H1 (cell line): Measurements from ENCODE around the gene ASPG. TPM values are rescaled to one million over a fixed set of nuclear protein-coding genes. Genes with fewer than 3 reads are reported as not detected.

ENCODE experiments used
- CTCF ChIA-PET: fragments of 300-600 bp; sonication (Branson Sonifier 250); formaldehyde crosslinking; loops from one replicate; lab custom pipeline; 2021; ENCODE audit not compliant: partially characterized antibody; lab: Charles Lee
- POLR2A ChIA-PET: fragments of 300-600 bp; sonication (Branson Sonifier 250); formaldehyde crosslinking; loops from one replicate; lab custom pipeline; 2021; ENCODE audit warnings: inconsistent platforms; ENCODE audit not compliant: partially characterized antibody; lab: Charles Lee
- DNase-seq, 2 experiments: peaks; one replicate each; pipeline versions ENCODE4 v3.0.0 to v3.0.0-alpha.2; 2010 to 2022; ENCODE audit warnings: low spot score in 2 of 2, low read depth in 1 of 2, mixed read lengths in 1 of 2
- FAIRE-seq: peaks from 2 replicates; lab custom pipeline; 2011; peaks lifted over from hg19 to GRCh38; lab: Jason Lieb, UNC
- H2AFZ ChIP-seq: 2 replicates; pipeline ENCODE4 v1.8.1; 2012; ENCODE audit warnings: low read length, inconsistent platforms
- H2AK5ac ChIP-seq: 2 replicates; pipeline ENCODE4 v1.6.1; 2013; ENCODE audit warnings: low read depth, low read length
- H2BK120ac ChIP-seq: replicated peaks from 2 replicates; pipeline ENCODE3; 2013; ENCODE audit warnings: low read depth, low read length, inconsistent platforms
- H2BK12ac ChIP-seq: 2 replicates; pipeline ENCODE4 v1.6.1; 2013; ENCODE audit warnings: low read depth, low read length
- H2BK15ac ChIP-seq: 2 replicates; pipeline ENCODE4 v1.6.1; 2013; ENCODE audit warnings: low read length
- H2BK20ac ChIP-seq: 2 replicates; pipeline ENCODE4 v1.6.1; 2013; ENCODE audit warnings: low read length
- H2BK5ac ChIP-seq: 2 replicates; pipeline ENCODE4 v1.6.1; 2013; ENCODE audit warnings: low read depth, low read length
- H3K14ac ChIP-seq: 2 replicates; pipeline ENCODE4 v1.6.1; 2013; ENCODE audit warnings: inconsistent platforms; ENCODE audit not compliant: insufficient read length
- H3K18ac ChIP-seq: 2 replicates; pipeline ENCODE4 v1.6.1; 2013; ENCODE audit warnings: low read length; ENCODE audit errors: extremely low read depth
- H3K23ac ChIP-seq: 2 replicates; pipeline ENCODE4 v1.6.1; 2013; ENCODE audit warnings: inconsistent platforms; ENCODE audit not compliant: insufficient read length
- H3K23me2 ChIP-seq: 2 replicates; pipeline ENCODE4 v1.6.1; 2013; ENCODE audit warnings: low read depth, low read length
- H3K27ac ChIP-seq: 2 replicates; pipeline ENCODE4 v1.6.1; 2011; ENCODE audit warnings: low read depth, low read length, inconsistent platforms
- H3K27me3 ChIP-seq, 4 experiments: replicated peaks in 1 of 4; 1 replicate in 1 of 4; 2 replicates in 3 of 4; pipeline versions ENCODE4 v1.6.1 to v1.8.1; 2011 to 2013; ENCODE audit warnings: low read length in 3 of 4, mild to moderate bottlenecking in 3 of 4, inconsistent platforms in 2 of 4, mixed read lengths in 2 of 4, moderate library complexity in 1 of 4; ENCODE audit not compliant: control insufficient read depth in 3 of 4, insufficient read depth in 3 of 4; ENCODE audit errors: extremely low read depth in 1 of 4
- H3K36me3 ChIP-seq, 4 experiments: 2 replicates each; pipeline versions ENCODE4 v1.6.1 to v1.8.1; 2011 to 2013; ENCODE audit warnings: mild to moderate bottlenecking in 4 of 4, low read length in 3 of 4, moderate library complexity in 2 of 4, control low read depth in 1 of 4, inconsistent platforms in 1 of 4; ENCODE audit not compliant: insufficient read depth in 4 of 4, control insufficient read depth in 2 of 4
- H3K4ac ChIP-seq: replicated peaks from 2 replicates; pipeline ENCODE3; 2013; ENCODE audit warnings: low read length, low read depth, mixed read lengths, inconsistent platforms; ENCODE audit not compliant: insufficient read length
- H3K4me1 ChIP-seq, 4 experiments: replicated peaks in 1 of 4; 1 replicate in 1 of 4; 2 replicates in 3 of 4; pipeline versions ENCODE4 v1.6.1 to v1.8.1; 2011 to 2013; ENCODE audit warnings: low read length in 3 of 4, inconsistent platforms in 2 of 4, mixed read lengths in 1 of 4; ENCODE audit not compliant: insufficient read depth in 4 of 4, control insufficient read depth in 3 of 4
- H3K4me2 ChIP-seq, 2 experiments: 2 replicates each; pipeline versions ENCODE4 v1.6.1 to v1.8.1; 2011 to 2013; ENCODE audit warnings: low read depth in 2 of 2, low read length in 2 of 2, control low read depth in 1 of 2, inconsistent platforms in 1 of 2, mild to moderate bottlenecking in 1 of 2; ENCODE audit not compliant: insufficient read depth in 1 of 2
- H3K4me3 ChIP-seq, 4 experiments: fragments of 200-600, 300-600 bp in 1 of 4; sonication (generic), shearing (Covaris generic), sonication (Bioruptor Twin) in 1 of 4; 2 replicates each; pipeline versions ENCODE4 v1.5.1 to v1.8.1; 2011 to 2016; ENCODE audit warnings: low read length in 4 of 4, low read depth in 3 of 4, control low read depth in 2 of 4, inconsistent platforms in 2 of 4, mild to moderate bottlenecking in 2 of 4, mixed read lengths in 1 of 4, moderate library complexity in 1 of 4; ENCODE audit not compliant: insufficient read depth in 2 of 4; ENCODE audit errors: extremely low read depth in 1 of 4
- H3K56ac ChIP-seq: replicated peaks from 2 replicates; pipeline ENCODE3; 2013; ENCODE audit warnings: low read depth, mild to moderate bottlenecking, mixed read lengths, low read length, inconsistent platforms; ENCODE audit not compliant: insufficient read length
- H3K79me1 ChIP-seq: 2 replicates; pipeline ENCODE4 v1.6.1; 2013; ENCODE audit warnings: low read depth, low read length, control low read depth
- H3K79me2 ChIP-seq, 2 experiments: 2 replicates each; pipeline versions ENCODE4 v1.6.1 to v1.8.1; 2012 to 2013; ENCODE audit warnings: low read length in 2 of 2, mild to moderate bottlenecking in 2 of 2, inconsistent platforms in 1 of 2; ENCODE audit not compliant: insufficient read depth in 2 of 2, control insufficient read depth in 1 of 2
- H3K9ac ChIP-seq, 4 experiments: replicated peaks in 1 of 4; 1 replicate in 1 of 4; 2 replicates in 3 of 4; pipeline versions ENCODE4 v1.6.1 to v1.8.1; 2011 to 2013; ENCODE audit warnings: low read depth in 3 of 4, low read length in 3 of 4, control low read depth in 2 of 4, mild to moderate bottlenecking in 2 of 4, moderate library complexity in 2 of 4, inconsistent platforms in 1 of 4; ENCODE audit errors: extremely low read depth in 1 of 4
- H3K9me3 ChIP-seq, 2 experiments: 2 replicates each; pipeline versions ENCODE4 v1.6.1 to v1.8.1; 2012 to 2013; ENCODE audit warnings: mild to moderate bottlenecking in 2 of 2, moderate library complexity in 2 of 2, control low read depth in 1 of 2, inconsistent platforms in 1 of 2, low read depth in 1 of 2, low read length in 1 of 2, mixed read lengths in 1 of 2; ENCODE audit not compliant: insufficient read depth in 2 of 2
- H4K20me1 ChIP-seq, 2 experiments: replicated peaks in 1 of 2; 2 replicates each; pipeline versions ENCODE3 to v1.8.1; 2011 to 2013; ENCODE audit warnings: inconsistent platforms in 2 of 2, low read length in 2 of 2, mild to moderate bottlenecking in 1 of 2; ENCODE audit not compliant: insufficient read depth in 2 of 2, control insufficient read depth in 1 of 2
- H4K5ac ChIP-seq: 2 replicates; pipeline ENCODE4 v1.6.1; 2013; ENCODE audit warnings: low read length, low read depth, mixed read lengths, inconsistent platforms; ENCODE audit not compliant: insufficient read length
- H4K8ac ChIP-seq: 2 replicates; pipeline ENCODE4 v1.8.0; 2013; ENCODE audit warnings: mild to moderate bottlenecking, moderate library complexity, low read length, inconsistent platforms; ENCODE audit not compliant: insufficient read depth; ENCODE audit errors: extremely low read depth
- H4K91ac ChIP-seq: replicated peaks from 2 replicates; pipeline ENCODE3; 2013; ENCODE audit warnings: low read length, mixed read lengths, inconsistent platforms; ENCODE audit not compliant: insufficient read length
- BACH1 ChIP-seq: IDR thresholded peaks from 2 replicates; pipeline ENCODE4 v1.6.1; 2012; ENCODE audit warnings: low read length, improper control_type of control experiment
- CTCF ChIP-seq, 3 experiments: IDR thresholded peaks; 1 replicate in 2 of 3; 2 replicates in 1 of 3; pipeline versions ENCODE4 v1.5.1 to v1.6.1; 2011; ENCODE audit warnings: low read length in 3 of 3, mild to moderate bottlenecking in 3 of 3, inconsistent platforms in 2 of 3, low read depth in 1 of 3, moderate library complexity in 1 of 3; ENCODE audit not compliant: insufficient read depth in 1 of 3; ENCODE audit errors: control extremely low read depth in 1 of 3
- EGR1 ChIP-seq: IDR thresholded peaks from 2 replicates; pipeline ENCODE4 v1.6.1; 2011; ENCODE audit warnings: low read depth, low read length, borderline replicate concordance
- RAD21 ChIP-seq, 2 experiments: IDR thresholded peaks in 1 of 2; conservative IDR thresholded peaks in 1 of 2; 2 replicates each; pipeline ENCODE4 v1.6.1; 2011; ENCODE audit warnings: low read depth in 2 of 2, low read length in 2 of 2, improper control_type of control experiment in 1 of 2, inconsistent platforms in 1 of 2, mild to moderate bottlenecking in 1 of 2, moderate library complexity in 1 of 2
- SP1 ChIP-seq: IDR thresholded peaks from 2 replicates; pipeline ENCODE4 v1.6.1; 2011; ENCODE audit warnings: low read depth, low read length
- SP4 ChIP-seq: IDR thresholded peaks from 2 replicates; pipeline ENCODE4 v1.6.1; 2012; ENCODE audit warnings: low read length, inconsistent platforms
- TEAD4 ChIP-seq: IDR thresholded peaks from 2 replicates; pipeline ENCODE4 v1.6.1; 2012; ENCODE audit warnings: low read depth, low read length, inconsistent platforms, mixed read lengths
- WGBS, 2 experiments: shearing (Covaris generic) in 1 of 2; methylation state at CpG; one replicate each; pipeline versions ENCODE4 v1.1.6 to v1.1.7; 2013 to 2015; ENCODE audit warnings: low lambda C conversion rate in 2 of 2, mixed read lengths in 2 of 2, inconsistent platforms in 1 of 2, low coverage in 1 of 2, missing lambda C conversion rate in 1 of 2; ENCODE audit not compliant: insufficient replicate concordance in 2 of 2, insufficient coverage in 1 of 2, insufficient read length in 1 of 2; ENCODE audit errors: extremely low coverage in 1 of 2, missing lambda C conversion rate in 1 of 2; 5-methylcytosine and 5-hydroxymethylcytosine counted together
- polyA plus RNA-seq, 7 experiments: library from polyadenylated mRNA; depleted of rRNA in 3 of 7; stranded (reverse) in 5 of 7; unstranded in 2 of 7; fragments of >200 nt in 5 of 7; fragments of 200-250 nt in 2 of 7; gene quantifications; 1 replicate in 5 of 7; 2 replicates in 1 of 7; 4 replicates in 1 of 7; pipeline versions ENCODE4 v1.2.1 to v1.2.3, GENCODE V29; 2011 to 2013; ENCODE audit warnings: missing spikeins in 2 of 7, mixed read lengths in 2 of 7
- total RNA-seq: library from RNA; stranded (reverse); fragmentation: NEBNext Ultra II Directional; extraction: Animal tissue kit (Norgen Biotek cat#: 25700); gene quantifications from 2 replicates; pipeline ENCODE4 v1.2.1, GENCODE V29; 2021

Gene ASPG
- total and polyA plus RNA-seq, 2 of the 8 experiments (the other 6 are each of a cell fraction or from before 2014, with no cell fraction given): 0.34 to 0.59 TPM

GRCh38 chr14:104157016-104157928, 71.8 kb downstream of the ASPG start:
- H3K4me2 ChIP-seq: no peak overlapping the region
- peak in 2 of 3 experiments; percentile 54 to 57; a peak in 3 of 4 replicates for TF ChIP-seq CTCF (IDR thresholded peaks at IDR 0.05; ENCODE audit: control extremely low read depth in 1 of 3, insufficient read depth in 1 of 3, low read depth in 1 of 3, low read length in 3 of 3)
- no peak for TF ChIP-seq SP1
- peak; percentile 42; the same call in 1 of the 2 replicates for TF ChIP-seq EGR1
- peak; percentile 35; the same call in 1 of the 2 replicates for TF ChIP-seq TEAD4
- peak; percentile 46 to 63 for TF ChIP-seq RAD21 (IDR thresholded peaks at IDR 0.05 in 1 of 2, conservative IDR thresholded peaks at IDR 0.05 in 1 of 2; ENCODE audit: low read depth in 2 of 2, low read length in 2 of 2)
- TF ChIP-seq SP4: no peak
- no peak for TF ChIP-seq BACH1
- TF ChIP-seq, all 59 proteins: peak for 4
- no peak for DNase-seq
- H2BK120ac ChIP-seq: no peak overlapping the region
- H3K9me3 ChIP-seq: no peaks in the 10 kb centered on the region
- H3K18ac ChIP-seq: no peak overlapping the region; the same call in 1 of the 2 replicates
- H4K8ac ChIP-seq: peak overlapping the region; percentile 45; the same call in 1 of the 2 replicates
- no peak overlapping the region for H3K56ac ChIP-seq
- WGBS, 2 experiments: 88% methylated on average over 35 of the region's 42 CpGs; no CpG with 5 or more reads in 1 of the 2 experiments
- H3K14ac ChIP-seq: no peak overlapping the region
- no peak overlapping the region for H3K4ac ChIP-seq
- H2BK20ac ChIP-seq: no peak overlapping the region
- H2BK5ac ChIP-seq: no peak overlapping the region
- H3K23me2 ChIP-seq: no peaks in the 10 kb centered on the region
- H3K23ac ChIP-seq: no peak overlapping the region
- ChIA-PET POLR2A (no interaction called here), CTCF (interaction anchor here (0.6 to 3.0 kb wide), 8 partner anchors 9 to 202 kb away, joined by 3 to 16 read pairs (median 3); no protein-coding TSS in a partner anchor)
- no peak overlapping the region for H2BK12ac ChIP-seq
- no peak overlapping the region for H4K91ac ChIP-seq
- H3K36me3 ChIP-seq: peaks cover 0 to 8% (median 7%) of the 10 kb centered on the region in 4 experiments; a peak in 4 of 8 replicates
- no peak overlapping the region for H2AFZ ChIP-seq
- peaks cover 2 to 19% of the 10 kb centered on the region in 2 experiments for H4K20me1 ChIP-seq
- no peak overlapping the region for H2AK5ac ChIP-seq
- H3K4me3 ChIP-seq: no peak overlapping the region
- no peaks in the 10 kb centered on the region; a peak in 1 of 7 replicates for H3K4me1 ChIP-seq
- H3K9ac ChIP-seq: no peak overlapping the region
- no peak overlapping the region for H4K5ac ChIP-seq
- FAIRE-seq: no peak
- no peak overlapping the region for H3K27ac ChIP-seq
- peaks cover 30% of the 10 kb centered on the region for H3K79me1 ChIP-seq
- H3K27me3 ChIP-seq: no peaks in the 10 kb centered on the region
- no peak overlapping the region for H2BK15ac ChIP-seq
- H3K79me2 ChIP-seq: peaks cover 0 to 18% of the 10 kb centered on the region in 2 experiments; a peak in 2 of 4 replicates
